NCI-H2081 treated with DMSO at 0.1 percent for 48 hours (cell line): ENCODE data around the gene MAPKBP1.

Experiments used
- DNase-seq: peaks from one replicate; lab custom pipeline; 2025; lab: John Stamatoyannopoulos, UW

The MAPKBP1 gene

DNA sequence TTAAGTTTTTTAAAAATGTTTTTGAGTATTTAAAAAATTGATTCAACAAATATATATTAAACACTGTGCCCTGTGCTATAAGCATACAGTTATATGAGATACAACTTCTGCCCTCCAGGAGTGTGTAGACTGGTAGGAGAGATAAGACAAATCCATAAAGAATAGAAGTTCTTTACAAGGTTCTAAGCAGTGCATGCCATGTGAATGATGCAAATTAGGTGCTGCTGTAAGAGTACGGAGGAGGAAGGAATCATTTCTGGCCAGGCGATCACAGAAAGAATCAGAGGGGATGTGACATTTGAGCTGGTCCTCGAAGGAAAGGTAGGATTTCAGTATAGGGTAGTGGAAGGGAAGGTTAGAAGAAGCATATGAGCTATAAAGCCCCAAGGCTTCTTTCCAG lies 14.0 kb downstream of the MAPKBP1 start:
- DNase-seq: no peak

- DNase-seq: no peak
Measured at GRCh38 chr15:41789236-41789635, 15.0 kb downstream of the MAPKBP1 start.

DNA sequence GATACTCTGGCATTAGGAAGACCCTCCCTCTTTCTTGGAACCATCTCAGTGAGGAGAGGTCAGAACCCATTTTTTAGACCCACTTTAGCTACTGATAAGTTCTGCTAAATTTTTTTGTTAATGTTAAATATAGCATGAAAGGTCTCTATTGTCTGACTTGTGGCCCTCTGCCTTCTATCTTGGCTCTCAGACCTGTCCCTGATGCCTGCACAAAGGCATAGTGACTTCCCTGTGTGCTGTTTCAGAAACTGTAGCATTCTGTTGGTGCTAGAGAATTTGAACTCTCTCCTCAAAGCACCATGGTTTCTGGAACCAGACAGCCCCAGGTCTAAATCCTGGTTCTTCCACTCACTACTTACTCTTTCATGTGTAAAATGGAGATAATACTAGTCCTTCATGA lies 15.4 kb downstream of the MAPKBP1 start:
- no peak for DNase-seq

DNA sequence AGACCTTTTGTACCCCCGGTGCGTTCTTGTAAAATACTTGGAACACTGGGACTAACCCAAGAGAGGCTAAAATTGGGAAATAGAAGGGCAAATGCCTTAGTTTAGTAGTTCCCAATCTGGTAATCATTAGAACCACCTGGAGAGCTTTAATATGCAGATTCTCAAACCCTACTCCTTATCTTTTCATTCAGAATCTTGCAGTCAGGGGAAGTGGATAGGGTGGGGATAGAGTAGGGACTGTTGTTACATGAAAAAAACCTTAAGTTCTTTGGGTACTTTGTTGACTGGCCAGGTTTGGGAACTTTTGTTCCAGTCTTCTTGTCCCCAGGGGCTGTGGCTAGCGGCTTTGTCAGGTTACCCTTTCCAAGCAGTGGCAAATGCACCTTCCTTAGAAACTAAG lies 15.9 kb downstream of the MAPKBP1 start:
- no peak for DNase-seq

GRCh38 chr15:41790756-41791546 lies 16.7 kb downstream of the MAPKBP1 start:
- DNase-seq: no peak

- DNase-seq: no peak
Measured at GRCh38 chr15:41791547-41791937, 17.3 kb downstream of the MAPKBP1 start.

DNA sequence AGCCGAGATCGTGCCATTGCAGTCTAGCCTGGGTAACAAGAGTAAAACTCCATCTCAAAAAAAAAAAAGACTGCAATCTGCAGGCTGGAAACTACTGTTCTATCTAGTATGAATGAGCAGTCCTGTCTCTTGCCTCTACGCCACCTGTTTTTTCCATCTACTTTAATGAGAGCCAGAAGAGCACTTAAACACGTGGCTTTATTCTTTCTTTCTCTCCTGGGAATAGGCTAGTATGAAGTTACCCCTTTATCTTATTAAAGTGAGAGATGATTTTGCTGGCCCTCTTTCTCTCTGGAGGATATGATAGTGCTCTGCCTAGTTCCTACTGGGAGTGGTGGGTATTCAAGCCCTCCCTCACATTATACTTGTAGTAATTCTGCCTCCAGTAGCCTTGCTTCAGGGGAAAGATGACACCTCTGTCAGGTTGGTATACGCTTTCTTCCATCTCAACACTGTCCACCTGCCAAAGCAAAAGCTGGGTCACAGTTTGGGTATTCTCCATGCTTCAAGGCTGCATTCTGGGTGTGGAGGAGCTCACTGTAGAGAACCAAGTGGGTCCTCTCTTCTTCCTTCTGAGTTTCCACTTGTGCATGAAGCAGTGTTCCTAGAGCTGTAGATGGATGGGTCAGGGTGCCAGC lies 17.8 kb downstream of the MAPKBP1 start:
- DNase-seq: no peak

GRCh38 chr15:41794081-41794480 lies 19.8 kb downstream of the MAPKBP1 start:
- no peak for DNase-seq

GRCh38 chr15:41795996-41796856 lies 21.9 kb downstream of the MAPKBP1 start:
- DNase-seq: no peak

GRCh38 chr15:41797201-41797944 lies 23.1 kb downstream of the MAPKBP1 start:
- DNase-seq: no peak

DNA sequence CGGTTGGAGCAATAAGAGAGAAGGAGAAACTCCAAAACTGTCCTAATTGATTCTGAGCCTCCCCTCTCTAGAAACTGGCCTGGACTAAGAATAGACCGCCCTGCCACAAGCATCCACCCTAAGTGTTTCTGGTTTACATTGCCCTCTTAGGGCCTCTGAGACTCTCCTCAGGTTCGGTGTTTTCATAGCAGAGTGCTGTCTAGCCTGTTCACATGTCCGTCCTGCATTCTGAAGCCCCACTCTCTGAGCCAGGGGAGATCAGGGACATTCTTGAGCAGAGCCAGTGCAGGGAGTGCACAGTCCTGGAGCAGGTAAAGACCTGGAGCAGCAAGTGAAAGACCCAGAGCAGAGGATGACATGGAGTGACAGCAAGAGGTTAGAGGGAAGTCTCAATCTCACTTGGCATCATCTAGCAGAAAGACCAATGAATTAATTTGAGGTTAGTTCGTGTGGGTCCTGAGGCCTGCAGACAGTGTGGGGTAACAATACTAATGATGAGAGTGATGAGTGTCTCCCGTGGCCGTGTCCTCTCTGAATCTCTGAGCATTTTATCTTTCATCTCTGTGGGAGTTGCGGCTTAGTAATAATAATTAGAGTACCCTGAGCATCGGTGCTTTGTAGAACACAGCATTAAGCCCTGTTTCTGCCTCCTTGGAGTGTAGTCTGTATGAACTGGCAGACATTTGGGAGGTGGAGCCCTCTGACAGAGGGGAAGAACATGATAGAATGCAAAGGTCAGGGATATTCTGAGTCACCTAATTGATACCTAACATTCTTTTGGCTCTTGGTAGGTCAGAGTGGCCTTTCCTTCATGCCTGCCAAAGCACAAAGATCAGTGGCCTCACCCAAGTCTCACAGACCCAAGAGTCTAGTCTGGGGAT lies 24.6 kb downstream of the MAPKBP1 start:
- no peak for DNase-seq

DNA sequence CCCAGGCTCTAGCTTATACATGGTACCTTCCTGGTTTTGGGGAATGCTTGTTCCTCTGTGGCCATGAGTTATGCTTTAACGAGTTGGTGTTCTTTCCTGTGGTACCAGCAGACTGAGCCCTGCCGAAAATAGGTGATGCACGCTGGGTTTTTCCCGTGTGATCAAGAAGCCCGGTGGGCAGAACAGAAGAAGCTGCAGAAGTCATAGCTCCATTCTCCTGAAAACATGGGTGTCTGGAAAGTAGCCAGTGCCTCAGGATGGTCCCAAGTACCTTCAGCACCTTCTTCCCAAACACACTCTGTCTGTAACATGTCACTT lies 25.2 kb downstream of the MAPKBP1 start:
- DNase-seq: no peak

DNA sequence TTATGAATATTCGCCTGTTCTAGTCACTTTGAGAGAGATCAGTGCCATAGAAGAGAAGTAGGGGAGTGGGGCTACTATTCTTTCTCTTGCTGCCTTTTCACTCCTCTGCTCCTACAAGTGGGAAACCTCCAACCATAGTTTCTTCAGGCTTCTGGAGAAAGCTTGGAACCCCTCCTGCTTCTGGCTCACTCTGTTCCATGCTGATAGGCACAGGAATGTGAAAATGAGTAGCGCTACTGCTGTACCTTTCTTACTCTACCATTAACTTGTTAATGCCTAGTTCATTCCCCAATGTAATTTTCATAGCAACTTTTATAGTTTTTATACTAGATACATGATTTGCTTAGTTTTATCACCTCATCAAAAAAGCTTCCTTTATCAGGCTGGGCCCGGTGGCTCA lies 26.9 kb downstream of the MAPKBP1 start:
- DNase-seq: no peak

DNA sequence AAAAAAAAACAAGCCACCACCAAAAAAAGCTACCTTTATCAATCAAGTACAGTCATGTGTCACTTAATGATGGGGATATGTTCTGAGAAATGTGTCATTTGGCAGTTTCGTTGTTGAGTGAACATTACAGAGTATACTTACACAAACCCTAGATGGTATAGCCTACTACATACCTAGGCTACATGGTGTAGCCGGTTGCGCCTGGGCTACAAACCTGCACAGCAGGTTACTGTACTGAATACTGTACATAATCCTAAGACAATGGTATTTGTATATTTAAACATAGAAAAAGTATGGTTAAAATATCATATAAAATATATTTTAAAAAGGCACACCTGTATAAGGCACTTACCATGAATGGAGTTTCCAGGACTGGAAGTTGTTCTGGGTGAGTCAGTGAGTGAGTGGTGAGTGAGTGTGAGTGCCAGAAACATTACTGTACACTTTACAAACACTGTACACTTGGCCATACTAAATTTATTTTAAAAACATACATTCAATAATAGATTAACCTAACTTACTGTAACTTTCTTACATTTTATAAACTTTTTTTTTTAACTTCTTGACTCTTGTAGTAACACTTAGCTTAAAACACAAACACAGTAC lies 27.7 kb downstream of the MAPKBP1 start:
- DNase-seq: no peak

DNA sequence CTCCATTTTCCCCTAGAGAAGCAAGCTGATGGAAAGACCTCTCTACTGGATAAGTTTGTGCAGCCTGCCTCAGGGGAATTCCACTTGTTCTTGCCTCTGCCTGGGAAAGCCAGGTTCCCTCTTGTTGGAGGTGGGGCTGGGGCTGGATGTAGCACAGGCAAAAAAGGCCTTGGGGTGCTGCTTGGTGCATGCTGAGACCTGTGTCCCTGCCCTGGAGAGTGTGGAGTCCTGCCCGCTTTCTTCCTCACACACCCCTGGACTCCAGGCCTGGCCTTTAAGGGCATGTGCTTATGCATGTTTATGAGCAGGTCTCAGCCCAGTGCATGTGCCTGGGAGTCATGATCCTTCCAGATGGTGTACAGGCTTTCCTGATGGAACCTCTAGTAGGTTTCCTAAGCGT lies 30.1 kb downstream of the MAPKBP1 start:
- no peak for DNase-seq

DNA sequence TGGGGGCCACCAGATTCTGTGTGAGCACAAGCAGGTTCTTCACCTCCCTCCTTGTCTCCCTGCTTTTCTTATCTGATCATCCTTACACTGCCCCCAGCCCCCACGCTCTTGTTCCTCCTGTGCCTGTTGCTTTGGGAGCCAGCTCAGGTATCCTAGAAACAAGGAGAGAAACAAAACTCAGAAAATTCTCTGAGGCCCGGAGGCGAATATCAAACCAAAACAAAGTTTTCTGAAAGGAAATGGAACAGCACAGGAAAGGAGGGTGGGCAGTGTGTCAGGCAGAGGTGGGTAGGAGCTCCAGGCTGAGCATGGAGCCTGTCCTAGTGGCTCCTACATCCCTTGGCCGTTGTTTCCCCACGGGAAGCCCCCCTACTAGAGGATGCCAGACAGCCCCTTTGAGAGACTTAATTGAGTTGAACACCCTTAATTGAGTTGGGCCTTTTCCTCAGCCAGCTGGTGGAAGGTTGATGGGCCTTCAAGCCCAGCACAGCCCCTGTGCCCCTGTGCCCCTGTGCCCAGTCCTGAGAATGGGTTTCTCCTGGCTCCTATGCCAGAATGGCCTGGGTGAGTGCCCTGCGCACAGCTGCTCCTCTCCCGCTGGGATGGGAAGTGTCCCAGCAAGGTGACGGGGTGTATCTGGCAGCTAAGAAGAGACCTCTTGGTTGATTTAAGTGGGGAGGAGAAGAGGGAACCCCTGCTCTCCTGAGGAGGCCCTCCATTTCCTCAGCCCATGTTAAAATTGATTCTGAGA lies 30.8 kb downstream of the MAPKBP1 start:
- DNase-seq: no peak

DNA sequence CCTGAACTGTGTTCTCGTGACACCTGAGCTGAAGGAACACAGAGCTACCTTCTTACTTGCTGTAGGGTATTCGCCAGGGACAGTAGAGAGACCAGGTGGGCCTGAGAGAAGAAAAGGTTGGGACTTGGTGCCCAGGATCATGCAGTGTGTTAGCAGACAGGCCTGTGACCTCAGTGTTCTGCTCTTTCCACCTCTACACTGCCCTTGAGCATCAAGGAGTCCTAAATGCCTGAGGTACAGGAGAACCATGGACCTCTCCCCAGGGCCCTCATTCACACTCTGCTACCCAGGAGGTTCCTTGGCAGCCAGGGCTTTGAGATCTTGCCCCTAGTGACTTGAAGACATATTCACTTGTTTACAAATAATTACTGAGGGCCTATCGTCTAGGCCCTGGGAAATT lies 31.4 kb downstream of the MAPKBP1 start:
- no peak for DNase-seq

DNA sequence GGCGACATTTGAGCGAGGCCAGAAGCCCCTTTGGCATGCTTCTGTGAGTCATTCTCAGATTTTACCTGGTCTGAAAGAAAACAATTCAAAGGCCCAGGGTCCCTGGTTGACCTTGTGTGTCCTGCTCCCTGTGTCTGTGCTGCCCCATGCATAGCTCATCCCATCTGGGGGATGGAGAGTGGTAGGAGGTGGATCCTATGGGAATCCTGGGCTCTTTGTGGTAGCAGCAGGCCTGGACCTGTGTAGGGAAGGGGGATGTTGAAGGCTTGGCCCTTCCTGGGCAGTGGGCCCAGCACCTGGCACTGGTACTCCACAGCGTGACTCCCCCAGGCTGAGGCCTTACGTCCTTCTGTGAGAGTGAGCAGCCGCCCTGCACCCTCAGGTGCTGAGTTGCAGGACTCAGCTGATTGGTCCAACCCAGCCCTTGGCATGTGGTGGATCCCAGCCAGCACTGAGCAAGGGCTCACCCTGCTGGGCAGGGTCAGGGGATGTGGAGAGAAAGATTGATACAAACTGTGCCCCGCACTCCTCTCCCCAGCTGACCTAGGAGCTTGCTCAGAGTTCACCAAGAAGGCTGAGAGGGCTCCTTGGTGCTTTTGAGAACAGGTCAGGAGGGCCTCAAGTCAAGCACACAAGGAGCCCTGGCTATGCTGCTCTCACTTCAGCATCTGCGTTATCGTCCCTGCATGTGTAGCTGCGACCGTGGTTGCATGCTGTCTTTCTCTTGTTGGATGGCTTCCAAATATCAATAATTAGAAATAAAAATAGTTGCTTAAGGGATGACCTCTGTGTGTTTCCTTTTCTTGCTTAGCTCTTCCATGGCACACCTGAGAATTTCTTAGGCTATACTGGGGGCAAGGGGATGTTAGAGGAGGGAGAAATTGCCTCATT lies 32.3 kb downstream of the MAPKBP1 start:
- no peak for DNase-seq

DNA sequence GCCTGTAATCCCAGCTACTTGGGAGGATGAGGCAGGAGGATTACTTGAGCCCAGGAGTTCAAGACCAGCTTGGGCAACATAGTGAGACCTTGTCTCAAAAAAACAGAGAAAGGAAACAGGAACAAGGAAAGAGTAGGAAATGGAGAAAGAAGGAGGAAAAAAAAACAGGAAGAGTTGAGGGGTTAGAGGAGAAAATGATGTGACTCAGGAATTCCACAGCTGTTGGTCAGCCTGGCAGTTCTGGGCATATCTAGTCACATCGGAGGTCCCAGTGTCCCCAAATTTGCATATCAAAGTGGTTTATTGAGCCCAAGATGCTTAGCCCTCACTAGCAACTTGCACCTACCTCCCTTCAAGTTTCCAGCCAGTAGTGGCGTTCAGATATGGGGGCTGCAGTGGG lies 34.8 kb downstream of the MAPKBP1 start:
- DNase-seq: no peak
